GM19468 (cell line): ENCODE data around the gene NME1.
"Not testable (repeated sequence)": the region's sequence is repeated elsewhere in the genome, so short reads cannot be mapped to it uniquely, and the experiment has no call there.

Source experiments
- ATAC-seq: cut with Tn5 transposase; IDR thresholded peaks from one replicate; pipeline ENCODE4 v1.9.1; 2021; ENCODE audit warnings: mild to moderate bottlenecking, moderate library complexity, moderate number of reproducible peaks; ENCODE audit not compliant: unreplicated experiment; ENCODE audit errors: extremely low read depth

Gene NME1

DNA sequence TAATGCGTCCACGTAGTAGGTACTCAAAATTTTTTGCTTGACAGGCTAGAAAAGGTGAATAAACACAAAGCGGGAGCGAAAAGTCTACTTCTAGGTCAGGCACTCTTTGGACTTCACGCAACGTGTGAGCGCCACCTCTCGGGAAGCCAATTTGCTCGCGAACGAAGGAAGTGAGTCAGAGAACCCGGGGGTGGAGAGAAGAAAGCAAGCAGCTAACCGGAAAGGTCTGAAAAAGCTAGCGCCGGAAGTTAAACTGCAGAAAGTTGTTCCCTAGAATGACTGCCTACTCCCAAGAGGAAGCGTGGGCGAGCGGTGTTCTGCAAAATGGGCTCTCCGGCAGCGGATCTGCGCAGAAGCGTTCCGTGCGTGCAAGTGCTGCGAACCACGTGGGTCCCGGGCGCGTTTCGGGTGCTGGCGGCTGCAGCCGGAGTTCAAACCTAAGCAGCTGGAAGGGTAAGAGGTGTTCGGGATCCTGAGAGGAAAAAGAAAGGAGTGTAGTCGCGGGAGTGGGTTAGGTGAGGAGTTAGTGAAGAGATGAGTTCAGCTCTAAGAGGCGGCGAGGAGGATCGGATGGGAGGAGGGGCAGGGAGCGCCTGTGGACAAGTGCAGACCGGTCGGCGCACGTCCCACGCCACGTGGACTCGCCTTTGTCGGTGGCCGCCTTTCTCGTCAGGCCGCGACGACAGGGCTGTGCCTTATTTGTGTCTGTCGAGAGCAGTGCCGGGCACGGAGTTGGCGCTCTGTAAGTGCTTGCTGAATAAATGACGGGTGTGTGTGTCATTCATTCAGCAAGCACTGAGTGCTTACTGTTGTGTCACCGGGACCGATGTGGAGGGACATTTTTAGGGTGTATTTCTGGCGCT is at the start of gene NME1:
Gene NME1, plus strand, starts transcription at position 350 of the 863 bp plus-strand sequence. CDS start 2,096 bp downstream, outside the sequence.
- peak; percentile 87 for ATAC-seq

GRCh38 chr17:51107778-51108177 is 45.6 kb upstream of the NME1 start:
- no peak for ATAC-seq

- not testable (repeated sequence) for ATAC-seq
These were observed 40.8 kb upstream of the NME1 start for GRCh38 chr17:51112303-51113222.

DNA sequence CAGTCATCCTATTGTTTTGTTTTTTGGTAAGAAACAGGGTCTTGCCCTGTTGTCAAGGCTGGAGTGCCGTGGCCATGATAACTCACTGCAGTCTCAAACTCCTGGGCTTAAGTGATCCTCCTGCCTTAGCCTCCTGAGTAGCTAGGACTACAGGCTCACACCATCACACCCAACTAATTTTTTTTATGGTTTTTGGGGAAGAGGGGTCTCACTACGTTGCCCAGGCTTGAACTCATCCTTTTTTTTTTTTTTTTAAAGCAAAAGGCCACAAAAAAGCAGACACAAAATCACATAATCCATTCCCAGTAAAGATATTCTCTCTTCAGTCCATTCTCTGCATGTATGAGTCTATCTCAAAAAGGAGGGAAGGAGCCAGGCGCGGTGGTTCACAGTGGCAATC is 38.2 kb upstream of the NME1 start:
- no peak for ATAC-seq

GRCh38 chr17:51118330-51119195 is 34.8 kb upstream of the NME1 start:
- no peak for ATAC-seq

GRCh38 chr17:51119415-51120356 is 33.7 kb upstream of the NME1 start:
- no peak for ATAC-seq

DNA sequence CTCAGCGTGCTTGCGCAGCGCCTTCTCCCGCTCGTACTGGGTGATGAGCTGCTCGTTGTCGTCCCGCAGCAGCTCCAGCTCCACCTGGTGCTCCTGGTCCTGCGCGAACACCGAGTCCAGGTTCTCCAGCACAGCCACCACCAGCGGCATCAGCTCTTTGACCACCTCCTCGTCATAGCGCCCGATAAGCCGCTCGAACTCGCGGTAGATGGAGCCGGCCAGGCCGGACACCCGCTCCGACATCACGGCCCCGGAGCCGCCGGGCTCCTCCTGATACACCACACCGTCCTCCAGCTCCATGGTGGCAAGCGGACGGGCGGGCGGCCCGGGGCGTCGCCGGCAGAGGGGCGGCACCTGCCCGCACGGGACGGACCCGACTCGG is 33.0 kb upstream of the NME1 start:
- peak; percentile 12 for ATAC-seq

GRCh38 chr17:51120739-51121619 is 32.4 kb upstream of the NME1 start, which contains the start of gene SPAG9:
SPAG9 (minus strand) TSS chr17:51120868; CDS start chr17:51120656, 212 bp downstream.
- ATAC-seq = peak; percentile 69

- ATAC-seq = no peak
These were observed 31.5 kb upstream of the NME1 start for GRCh38 chr17:51121620-51122472.

DNA sequence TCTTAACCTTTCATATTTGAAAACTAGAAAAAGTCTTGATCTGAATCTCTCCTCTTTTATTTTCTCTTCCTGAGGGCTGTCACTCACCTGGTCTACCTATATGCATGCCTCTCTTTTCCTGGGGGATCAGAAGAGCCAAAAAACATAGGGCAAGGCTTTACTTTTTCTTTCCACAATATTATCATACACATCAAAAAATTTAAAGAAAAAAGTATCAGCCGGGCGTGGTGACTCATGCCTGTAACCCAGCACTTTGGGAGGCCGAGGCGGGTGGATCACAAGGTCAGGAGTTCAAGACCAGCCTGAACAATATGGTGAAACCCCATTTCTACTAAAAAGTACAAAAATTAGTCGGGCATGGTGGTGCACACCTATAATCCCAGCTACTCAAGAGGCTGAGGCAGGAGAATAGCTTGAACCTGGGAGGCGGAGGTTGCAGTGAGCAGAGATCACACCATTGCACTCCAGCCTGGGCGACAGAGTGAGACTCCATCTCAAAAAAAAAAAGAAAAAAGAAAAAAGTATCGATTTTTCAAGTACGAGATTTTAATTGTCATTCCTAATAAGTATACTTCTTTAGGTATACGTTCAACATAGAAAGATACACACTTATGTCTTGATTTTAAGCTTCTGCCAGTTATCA is 30.8 kb upstream of the NME1 start:
- ATAC-seq = not testable (repeated sequence)

DNA sequence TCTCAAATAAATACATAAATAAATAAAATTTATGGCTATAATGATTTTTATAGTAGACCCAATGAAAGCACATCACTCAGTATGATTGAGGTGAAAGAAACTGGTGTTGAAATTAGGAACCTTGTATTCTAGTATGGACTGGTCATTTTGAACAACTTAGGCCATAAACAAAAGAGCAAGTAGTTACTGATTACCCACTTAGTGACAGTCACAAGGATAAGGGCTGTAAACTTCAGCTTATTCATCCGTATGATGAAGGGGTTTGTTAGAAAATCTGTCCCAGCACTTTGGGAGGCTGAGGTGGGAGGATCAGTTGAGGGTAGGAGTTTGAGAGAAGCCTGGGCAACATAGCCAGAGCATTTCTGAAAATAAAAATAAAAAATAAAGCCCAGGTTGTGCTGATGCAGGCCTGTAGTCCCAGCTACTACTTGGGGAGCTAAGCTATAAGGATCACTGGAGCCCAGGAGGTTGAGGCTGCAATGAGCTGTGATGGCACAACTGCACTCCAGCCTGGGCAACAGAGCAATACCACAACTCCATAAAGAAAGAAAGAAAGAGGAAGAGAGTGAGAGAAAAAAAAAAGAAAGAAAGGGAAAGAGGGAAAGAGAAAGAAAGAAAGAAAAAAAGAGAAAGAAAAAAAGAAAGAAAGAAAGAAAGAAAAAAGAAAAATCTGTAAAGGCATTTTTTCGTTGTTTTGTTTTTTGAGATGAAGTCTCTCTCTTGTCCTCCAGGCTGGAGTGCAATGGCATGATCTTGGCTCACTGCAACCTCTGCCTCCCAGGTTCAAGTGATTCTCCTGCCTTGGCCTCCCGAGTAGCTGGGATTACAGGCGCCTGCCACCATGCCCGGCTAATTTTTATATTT is 28.5 kb upstream of the NME1 start:
- ATAC-seq = no peak

- no peak for ATAC-seq
These were observed 25.3 kb upstream of the NME1 start for GRCh38 chr17:51128076-51128475.

DNA sequence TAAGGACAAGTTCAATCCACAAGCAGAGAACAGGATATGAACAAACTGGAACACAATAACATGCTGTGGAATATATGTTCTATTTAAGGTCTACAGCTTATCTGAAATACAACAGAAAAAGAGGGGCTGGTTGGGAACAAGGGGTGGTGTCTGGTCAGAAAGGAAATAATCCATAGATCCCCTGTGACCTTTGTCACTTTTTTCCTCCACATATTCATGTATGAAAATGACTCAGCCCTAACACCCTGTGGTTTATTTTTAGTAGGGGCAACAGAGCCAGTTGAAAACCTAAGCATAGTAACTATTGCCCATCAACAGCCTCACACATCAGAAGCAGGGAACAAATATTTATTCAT is 20.4 kb upstream of the NME1 start:
- ATAC-seq = no peak

- ATAC-seq = no peak
These were observed 20.0 kb upstream of the NME1 start for GRCh38 chr17:51133365-51133764.

DNA sequence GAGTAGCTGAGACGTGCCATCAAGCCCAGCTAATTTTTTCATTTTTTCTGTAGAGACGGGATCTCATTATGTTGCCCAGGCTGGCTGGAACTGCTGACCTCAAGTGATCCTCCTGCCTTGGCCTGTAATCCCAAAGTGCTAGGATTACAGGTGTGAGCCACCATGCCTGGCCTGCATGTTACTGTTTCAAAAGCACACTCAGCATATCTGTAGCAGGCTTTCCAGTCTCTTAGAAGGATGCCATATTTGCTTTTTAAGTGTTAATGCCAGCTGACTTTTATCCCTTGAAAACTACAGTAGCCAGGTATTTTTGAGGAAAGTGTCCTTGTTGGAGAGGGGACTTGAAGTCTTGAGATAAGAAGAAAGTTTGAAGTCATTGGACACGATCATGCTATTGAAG is 17.4 kb upstream of the NME1 start:
- ATAC-seq = no peak

GRCh38 chr17:51142597-51142996 is 10.8 kb upstream of the NME1 start:
- no peak for ATAC-seq
